ENCODE measurements around the gene VRK1. TPM values are rescaled to one million over a fixed set of nuclear protein-coding genes. Genes with fewer than 3 reads are reported as not detected.

VRK1 gene
- total RNA-seq, 4 donors from 2014 or later: 9.3 to 12.2 (median 12.1) TPM

- Histone ChIP-seq H3K4me3 (no peak overlapping the region), H3K36me3 (no peaks in the 10 kb centered on the region), H3K4me1 (peaks cover 15% of the 10 kb centered on the region), H3K27ac (no peak overlapping the region), H3K9me3 (no peaks in the 10 kb centered on the region), H3K27me3 (no peaks in the 10 kb centered on the region)
- WGBS: 77% methylated on average over 3 of the region's 3 CpGs
- no peak for DNase-seq (ENCODE audit: low spot score in 2 of 2)
- TF ChIP-seq POLR2AphosphoS5 (IDR thresholded peaks at IDR 0.05) (no peak), POLR2A (IDR thresholded peaks at IDR 0.05) (no peak), EP300 (IDR thresholded peaks at IDR 0.05) (no peak)
- TF ChIP-seq, protein P1, sequence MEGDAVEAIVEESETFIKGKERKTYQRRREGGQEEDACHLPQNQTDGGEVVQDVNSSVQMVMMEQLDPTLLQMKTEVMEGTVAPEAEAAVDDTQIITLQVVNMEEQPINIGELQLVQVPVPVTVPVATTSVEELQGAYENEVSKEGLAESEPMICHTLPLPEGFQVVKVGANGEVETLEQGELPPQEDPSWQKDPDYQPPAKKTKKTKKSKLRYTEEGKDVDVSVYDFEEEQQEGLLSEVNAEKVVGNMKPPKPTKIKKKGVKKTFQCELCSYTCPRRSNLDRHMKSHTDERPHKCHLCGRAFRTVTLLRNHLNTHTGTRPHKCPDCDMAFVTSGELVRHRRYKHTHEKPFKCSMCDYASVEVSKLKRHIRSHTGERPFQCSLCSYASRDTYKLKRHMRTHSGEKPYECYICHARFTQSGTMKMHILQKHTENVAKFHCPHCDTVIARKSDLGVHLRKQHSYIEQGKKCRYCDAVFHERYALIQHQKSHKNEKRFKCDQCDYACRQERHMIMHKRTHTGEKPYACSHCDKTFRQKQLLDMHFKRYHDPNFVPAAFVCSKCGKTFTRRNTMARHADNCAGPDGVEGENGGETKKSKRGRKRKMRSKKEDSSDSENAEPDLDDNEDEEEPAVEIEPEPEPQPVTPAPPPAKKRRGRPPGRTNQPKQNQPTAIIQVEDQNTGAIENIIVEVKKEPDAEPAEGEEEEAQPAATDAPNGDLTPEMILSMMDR (IDR thresholded peaks at IDR 0.05): no peak
Measured at GRCh38 chr14:96827290-96827689, 30.1 kb downstream of the VRK1 start.

GRCh38 chr14:96829791-96830190 is 32.6 kb downstream of the VRK1 start:
- Histone ChIP-seq H3K4me1 (peaks cover 14% of the 10 kb centered on the region), H3K9me3 (no peaks in the 10 kb centered on the region), H3K27ac (no peak overlapping the region), H3K4me3 (no peak overlapping the region), H3K36me3 (no peaks in the 10 kb centered on the region), H3K27me3 (no peaks in the 10 kb centered on the region)
- WGBS: 90% methylated on average over 1 of the region's 1 CpG
- TF ChIP-seq, protein P1 (IDR thresholded peaks at IDR 0.05): no peak
- TF ChIP-seq POLR2AphosphoS5 (IDR thresholded peaks at IDR 0.05): no peak
- no peak for TF ChIP-seq POLR2A (IDR thresholded peaks at IDR 0.05)
- TF ChIP-seq EP300 (IDR thresholded peaks at IDR 0.05): no peak
- no peak for DNase-seq (ENCODE audit: low spot score in 2 of 2)

DNA sequence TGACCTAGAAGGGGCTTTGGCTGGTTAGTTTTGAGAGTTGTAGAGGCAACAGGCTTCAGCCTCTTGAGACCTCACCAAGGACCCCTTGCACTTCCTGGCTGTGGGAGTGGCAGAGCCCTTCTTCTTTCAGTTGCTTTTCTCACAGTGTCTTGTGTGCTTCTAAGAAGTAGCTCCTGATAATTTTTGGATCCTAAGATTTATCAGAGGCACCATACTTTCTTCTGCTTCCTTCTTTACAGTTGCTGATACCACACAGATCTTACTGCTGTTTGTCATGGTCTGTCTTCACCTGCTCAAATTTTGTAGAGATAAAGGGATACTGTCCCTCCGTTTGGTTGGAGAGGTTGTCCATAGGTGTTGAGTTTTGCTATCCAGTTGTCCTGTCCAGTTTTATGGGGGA is 33.8 kb downstream of the VRK1 start:
- DNase-seq (ENCODE audit: low spot score in 2 of 2): no peak
- Histone ChIP-seq H3K4me3 (no peak overlapping the region), H3K36me3 (no peaks in the 10 kb centered on the region), H3K27ac (no peak overlapping the region), H3K4me1 (peaks cover 11% of the 10 kb centered on the region), H3K27me3 (no peaks in the 10 kb centered on the region), H3K9me3 (no peaks in the 10 kb centered on the region)
- TF ChIP-seq POLR2A (IDR thresholded peaks at IDR 0.05): no peak
- 74% methylated on average over 1 of the region's 1 CpG for WGBS

DNA sequence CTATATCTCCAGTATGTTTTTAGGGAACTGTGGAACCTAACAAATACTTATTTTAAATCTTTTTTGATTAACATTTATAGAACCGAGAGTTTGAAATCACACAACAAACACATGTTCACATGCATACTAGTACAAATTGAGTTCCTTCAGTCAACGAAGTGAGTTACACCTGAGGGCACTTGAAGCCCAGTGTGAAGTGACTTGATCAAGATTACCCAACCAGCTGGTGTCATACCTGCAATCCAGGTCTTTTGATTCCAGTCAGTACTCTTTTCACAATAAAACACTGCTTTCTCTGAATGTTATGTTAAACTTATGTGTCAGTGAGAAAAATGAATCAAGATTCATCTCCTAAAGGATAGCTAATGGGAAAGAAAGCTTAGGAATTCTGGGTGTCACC is 35.2 kb downstream of the VRK1 start:
- H3K27me3 ChIP-seq: no peaks in the 10 kb centered on the region
- no peaks in the 10 kb centered on the region for H3K9me3 ChIP-seq
- peaks cover 2% of the 10 kb centered on the region for H3K4me1 ChIP-seq
- DNase-seq (ENCODE audit: low spot score in 2 of 2): no peak
- WGBS: 85% methylated on average over 2 of the region's 2 CpGs
- peaks cover 5% of the 10 kb centered on the region for H3K36me3 ChIP-seq
- H3K27ac ChIP-seq: no peak overlapping the region
- TF ChIP-seq, protein P1 (IDR thresholded peaks at IDR 0.05): no peak
- no peak for TF ChIP-seq POLR2AphosphoS5 (IDR thresholded peaks at IDR 0.05)
- no peak for TF ChIP-seq POLR2A (IDR thresholded peaks at IDR 0.05)
- TF ChIP-seq EP300 (IDR thresholded peaks at IDR 0.05): no peak
- H3K4me3 ChIP-seq: no peak overlapping the region

DNA sequence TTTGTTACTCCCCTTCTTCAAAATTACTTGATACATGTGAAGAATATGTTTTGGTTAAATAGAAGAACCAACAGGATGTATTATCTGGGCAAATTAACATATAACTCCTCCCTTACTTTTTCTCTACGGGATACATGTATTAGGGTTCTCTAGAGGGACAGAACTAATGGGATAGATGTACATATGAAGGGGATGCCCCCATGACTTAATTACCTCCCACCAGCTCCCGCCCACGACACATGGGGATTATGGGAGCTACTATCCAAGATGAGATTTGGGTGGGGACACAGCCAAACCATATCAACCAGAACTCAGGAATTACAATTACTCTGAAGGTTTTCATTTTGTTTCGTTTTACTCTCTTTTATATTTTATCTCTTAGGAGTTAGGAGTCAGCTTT is 41.3 kb downstream of the VRK1 start:
- 93% methylated on average over 4 of the region's 4 CpGs for WGBS
- H3K4me3 ChIP-seq: no peak overlapping the region
- H3K4me1 ChIP-seq: no peaks in the 10 kb centered on the region
- TF ChIP-seq POLR2A (IDR thresholded peaks at IDR 0.05): no peak
- no peaks in the 10 kb centered on the region for H3K9me3 ChIP-seq
- no peak for DNase-seq (ENCODE audit: low spot score in 2 of 2)
- no peak overlapping the region for H3K27ac ChIP-seq
- no peaks in the 10 kb centered on the region for H3K27me3 ChIP-seq
- H3K36me3 ChIP-seq: peaks cover 5% of the 10 kb centered on the region

DNA sequence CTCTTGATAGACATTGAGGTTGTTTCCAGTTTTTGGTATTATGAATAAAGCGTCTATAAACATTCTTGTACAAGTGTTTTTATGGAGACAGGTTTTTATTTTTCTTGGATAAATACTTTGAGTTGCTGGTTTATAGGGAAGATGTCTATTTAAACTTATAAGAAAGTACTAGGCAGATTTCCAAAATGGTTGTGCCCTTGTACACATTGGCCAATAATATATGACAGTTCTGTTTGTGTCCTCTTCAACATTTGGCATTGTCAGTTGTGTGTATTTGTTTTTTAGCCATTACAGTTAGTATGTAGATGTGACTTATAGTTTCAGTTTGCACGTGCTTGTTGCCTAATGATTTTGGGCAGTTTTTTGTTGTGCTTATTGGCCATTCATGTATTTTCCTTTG is 42.1 kb downstream of the VRK1 start:
- DNase-seq (ENCODE audit: low spot score in 2 of 2): no peak
- TF ChIP-seq EP300 (IDR thresholded peaks at IDR 0.05): no peak
- no peak for TF ChIP-seq POLR2AphosphoS5 (IDR thresholded peaks at IDR 0.05)
- TF ChIP-seq POLR2A (IDR thresholded peaks at IDR 0.05): no peak
- TF ChIP-seq, protein P1 (IDR thresholded peaks at IDR 0.05): no peak
- Histone ChIP-seq H3K9me3 (no peaks in the 10 kb centered on the region), H3K27me3 (no peaks in the 10 kb centered on the region), H3K4me1 (no peaks in the 10 kb centered on the region), H3K27ac (no peak overlapping the region), H3K4me3 (no peak overlapping the region), H3K36me3 (peaks cover 5% of the 10 kb centered on the region)
- 79% methylated on average over 2 of the region's 2 CpGs for WGBS

All from suprapubic skin (tissue), 4 donors.